Endothelial cell (in vitro differentiated cells): Measurements from ENCODE around the gene PRR16. TPM values are rescaled to one million over a fixed set of nuclear protein-coding genes. Genes with fewer than 3 reads are reported as not detected.

Source experiments
- DNase-seq: peaks from one replicate; pipeline ENCODE4 v3.0.0; 2021; ENCODE audit warnings: low spot score
- H3K27ac Mint-ChIP-seq: one replicate; pipeline ENCODE4 v1.8.0; 2021; ENCODE audit warnings: mixed read lengths, inconsistent platforms; ENCODE audit not compliant: unreplicated experiment
- H3K27me3 Mint-ChIP-seq: one replicate; pipeline ENCODE4 v1.8.0; 2021; ENCODE audit warnings: mild to moderate bottlenecking, moderate library complexity, mixed read lengths, inconsistent platforms; ENCODE audit not compliant: unreplicated experiment
- H3K36me3 Mint-ChIP-seq: one replicate; pipeline ENCODE4 v1.8.0; 2021; ENCODE audit warnings: mild to moderate bottlenecking, low read depth, mixed read lengths, inconsistent platforms; ENCODE audit not compliant: unreplicated experiment
- H3K4me1 Mint-ChIP-seq: one replicate; pipeline ENCODE4 v1.8.0; 2021; ENCODE audit warnings: mild to moderate bottlenecking, mixed read lengths, inconsistent platforms; ENCODE audit not compliant: unreplicated experiment
- H3K4me3 Mint-ChIP-seq: one replicate; pipeline ENCODE4 v1.8.0; 2021; ENCODE audit warnings: mild to moderate bottlenecking, mixed read lengths, inconsistent platforms; ENCODE audit not compliant: unreplicated experiment
- H3K9me3 Mint-ChIP-seq: one replicate; pipeline ENCODE4 v1.8.0; 2021; ENCODE audit warnings: mixed read lengths, inconsistent platforms; ENCODE audit not compliant: unreplicated experiment
- total RNA-seq: library from RNA; stranded (reverse); fragmentation: NEBNext Ultra II Directional; extraction: Animal tissue kit (Norgen Biotek cat#: 25700); gene quantifications from one replicate; pipeline ENCODE4 v1.2.1, GENCODE V29; 2021; ENCODE audit not compliant: unreplicated experiment
- TF ChIP-seq, protein P1 (sequence below): fragments of 200-600 bp; sonication (generic); IDR thresholded peaks from one replicate; pipeline ENCODE4 v1.5.0; 2021; ENCODE audit warnings: antibody characterized with exemption; ENCODE audit not compliant: unreplicated experiment

The PRR16 gene
- total RNA-seq, 1 donor from 2014 or later: not detected

- no peak overlapping the region for H3K4me3 Mint-ChIP-seq
- H3K27ac Mint-ChIP-seq: no peak overlapping the region
- H3K9me3 Mint-ChIP-seq: no peaks in the 10 kb centered on the region
- H3K4me1 Mint-ChIP-seq: no peaks in the 10 kb centered on the region
- H3K27me3 Mint-ChIP-seq: no peaks in the 10 kb centered on the region
- H3K36me3 Mint-ChIP-seq: no peaks in the 10 kb centered on the region
- TF ChIP-seq, protein P1, sequence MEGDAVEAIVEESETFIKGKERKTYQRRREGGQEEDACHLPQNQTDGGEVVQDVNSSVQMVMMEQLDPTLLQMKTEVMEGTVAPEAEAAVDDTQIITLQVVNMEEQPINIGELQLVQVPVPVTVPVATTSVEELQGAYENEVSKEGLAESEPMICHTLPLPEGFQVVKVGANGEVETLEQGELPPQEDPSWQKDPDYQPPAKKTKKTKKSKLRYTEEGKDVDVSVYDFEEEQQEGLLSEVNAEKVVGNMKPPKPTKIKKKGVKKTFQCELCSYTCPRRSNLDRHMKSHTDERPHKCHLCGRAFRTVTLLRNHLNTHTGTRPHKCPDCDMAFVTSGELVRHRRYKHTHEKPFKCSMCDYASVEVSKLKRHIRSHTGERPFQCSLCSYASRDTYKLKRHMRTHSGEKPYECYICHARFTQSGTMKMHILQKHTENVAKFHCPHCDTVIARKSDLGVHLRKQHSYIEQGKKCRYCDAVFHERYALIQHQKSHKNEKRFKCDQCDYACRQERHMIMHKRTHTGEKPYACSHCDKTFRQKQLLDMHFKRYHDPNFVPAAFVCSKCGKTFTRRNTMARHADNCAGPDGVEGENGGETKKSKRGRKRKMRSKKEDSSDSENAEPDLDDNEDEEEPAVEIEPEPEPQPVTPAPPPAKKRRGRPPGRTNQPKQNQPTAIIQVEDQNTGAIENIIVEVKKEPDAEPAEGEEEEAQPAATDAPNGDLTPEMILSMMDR: no peak
- DNase-seq: no peak
These were observed 103.8 kb downstream of the PRR16 start for GRCh38 chr5:120567921-120568320.

GRCh38 chr5:120568711-120569110 lies 104.6 kb downstream of the PRR16 start:
- H3K36me3 Mint-ChIP-seq: no peaks in the 10 kb centered on the region
- no peaks in the 10 kb centered on the region for H3K27me3 Mint-ChIP-seq
- no peak overlapping the region for H3K27ac Mint-ChIP-seq
- TF ChIP-seq, protein P1: no peak
- H3K4me1 Mint-ChIP-seq: no peaks in the 10 kb centered on the region
- DNase-seq: no peak
- H3K9me3 Mint-ChIP-seq: no peaks in the 10 kb centered on the region
- H3K4me3 Mint-ChIP-seq: no peak overlapping the region

DNA sequence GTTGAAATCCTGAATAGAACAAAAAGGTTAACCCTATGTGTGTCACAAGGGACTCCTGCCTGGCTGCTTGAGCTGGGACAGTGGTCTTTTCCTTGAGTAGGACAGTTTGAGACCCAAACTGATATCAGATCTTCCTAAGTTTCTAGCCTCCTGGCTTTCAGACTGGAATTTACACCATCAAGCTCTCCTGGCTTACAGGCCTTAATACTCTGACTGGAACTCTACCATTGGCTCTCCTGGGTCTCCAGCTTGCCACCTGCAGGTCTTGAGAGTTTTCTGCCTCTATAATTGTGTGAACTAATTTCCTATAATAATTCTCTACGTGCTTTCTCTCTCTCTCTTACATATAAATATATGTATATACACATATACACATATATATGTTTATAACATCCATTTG lies 112.5 kb downstream of the PRR16 start:
- no peak for DNase-seq
- Mint-ChIP-seq H3K4me1 (no peaks in the 10 kb centered on the region), H3K9me3 (no peaks in the 10 kb centered on the region), H3K4me3 (no peak overlapping the region), H3K36me3 (no peaks in the 10 kb centered on the region), H3K27ac (no peak overlapping the region), H3K27me3 (no peaks in the 10 kb centered on the region)
- TF ChIP-seq, protein P1: no peak

- Mint-ChIP-seq H3K36me3 (no peaks in the 10 kb centered on the region), H3K4me1 (no peaks in the 10 kb centered on the region), H3K27ac (no peak overlapping the region), H3K4me3 (no peak overlapping the region), H3K9me3 (no peaks in the 10 kb centered on the region), H3K27me3 (no peaks in the 10 kb centered on the region)
- no peak for DNase-seq
- TF ChIP-seq, protein P1: no peak
These were observed 118.5 kb downstream of the PRR16 start for GRCh38 chr5:120582635-120583034.

GRCh38 chr5:120586646-120587045 lies 122.5 kb downstream of the PRR16 start:
- no peak overlapping the region for H3K4me3 Mint-ChIP-seq
- TF ChIP-seq, protein P1: no peak
- H3K27me3 Mint-ChIP-seq: no peaks in the 10 kb centered on the region
- no peaks in the 10 kb centered on the region for H3K36me3 Mint-ChIP-seq
- no peak overlapping the region for H3K27ac Mint-ChIP-seq
- no peaks in the 10 kb centered on the region for H3K4me1 Mint-ChIP-seq
- DNase-seq: no peak
- no peaks in the 10 kb centered on the region for H3K9me3 Mint-ChIP-seq
